GM19468 (cell line): ENCODE measurements around the gene EFCAB8.

Experiments used
- ATAC-seq: cut with Tn5 transposase; IDR thresholded peaks from one replicate; pipeline ENCODE4 v1.9.1; 2021; ENCODE audit warnings: mild to moderate bottlenecking, moderate library complexity, moderate number of reproducible peaks; ENCODE audit not compliant: unreplicated experiment; ENCODE audit errors: extremely low read depth

The EFCAB8 gene

GRCh38 chr20:32980990-32981389 is 122.3 kb downstream of the EFCAB8 start:
- ATAC-seq: no peak

GRCh38 chr20:32982617-32983458 is 124.1 kb downstream of the EFCAB8 start:
- ATAC-seq: no peak

DNA sequence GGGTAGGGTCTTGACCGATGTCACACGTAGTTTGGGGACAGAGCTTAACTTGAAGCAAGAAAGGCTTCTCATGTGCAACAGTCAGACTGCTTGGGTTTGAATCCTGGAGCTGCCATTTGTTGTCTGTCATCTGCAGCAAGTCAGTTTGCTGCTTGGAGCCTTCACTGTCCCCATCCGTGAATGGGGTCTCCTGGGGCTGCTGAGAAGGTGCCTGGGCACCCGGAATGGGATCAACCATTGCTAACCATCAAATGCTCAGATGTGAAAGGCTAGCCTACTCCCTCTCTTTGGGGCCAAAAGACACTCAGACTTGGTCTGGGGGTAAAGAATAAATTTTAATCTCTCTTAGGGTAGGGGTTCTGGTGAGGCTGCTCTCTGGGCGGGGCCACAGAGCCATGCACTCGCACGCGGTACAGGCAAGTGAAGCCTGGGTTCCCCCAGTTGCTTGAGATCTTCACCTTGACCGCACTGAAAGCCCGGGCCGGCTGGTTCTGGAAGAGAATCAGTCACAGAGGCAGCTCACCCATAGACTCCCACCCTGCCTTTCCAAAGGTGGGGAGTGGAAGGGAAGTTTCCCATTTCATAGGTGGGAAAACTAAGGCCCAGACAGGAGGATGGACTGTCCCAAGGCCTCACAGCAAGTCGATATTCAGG is 124.9 kb downstream of the EFCAB8 start:
- no peak for ATAC-seq

DNA sequence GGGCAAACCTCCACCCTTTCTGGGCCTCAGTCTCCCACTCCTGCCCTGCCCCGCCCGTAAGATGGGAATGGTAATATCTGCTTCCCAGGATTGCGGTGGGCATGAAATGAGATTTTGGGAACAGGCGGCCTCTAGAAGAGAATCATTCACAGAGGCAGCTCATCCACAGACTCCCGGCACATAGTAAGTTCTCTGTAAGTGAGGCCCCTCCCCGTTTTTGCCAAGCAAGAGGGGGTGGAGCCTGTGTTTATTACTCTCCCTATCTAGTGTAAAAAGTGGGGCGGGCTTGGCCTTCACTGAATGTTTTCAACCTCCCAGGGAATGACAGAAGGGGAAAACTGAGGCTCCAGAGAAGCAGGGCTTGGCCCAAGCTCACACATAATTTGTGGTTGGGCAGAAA is 125.5 kb downstream of the EFCAB8 start:
- no peak for ATAC-seq

DNA sequence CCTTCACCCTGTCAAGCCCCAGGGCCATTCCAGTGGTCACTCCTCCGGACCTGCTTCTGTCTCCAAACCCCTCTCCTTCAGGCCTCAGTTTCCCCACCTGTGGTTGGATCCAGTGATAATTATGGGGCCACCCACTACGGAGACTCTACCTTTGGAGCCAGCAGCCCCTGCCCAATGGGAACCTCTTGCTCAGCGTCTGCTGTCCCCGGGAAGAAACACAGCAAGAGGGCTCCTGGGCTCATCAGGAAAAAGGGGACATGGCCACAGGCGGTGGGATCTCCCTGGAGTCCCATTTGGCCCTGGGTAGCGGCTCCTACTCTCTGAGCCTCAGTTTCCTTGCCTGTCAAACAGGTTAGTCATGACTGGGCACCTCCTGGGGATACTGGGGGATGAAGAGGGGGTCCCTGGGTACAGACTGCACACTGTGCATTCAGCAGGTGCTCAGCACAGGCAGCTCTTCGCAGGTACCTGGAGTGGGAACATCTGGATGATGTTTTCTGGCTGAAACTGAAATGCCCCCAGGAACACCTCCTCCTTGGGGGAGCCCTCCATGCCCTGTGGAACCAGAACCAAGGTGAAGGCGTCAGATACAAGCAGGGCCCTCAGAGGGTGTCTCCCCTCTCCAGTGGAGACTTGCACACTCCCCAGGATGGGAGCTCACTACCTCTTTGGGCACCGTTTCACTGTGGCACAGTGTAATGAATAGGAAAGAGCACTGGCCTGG is 126.1 kb downstream of the EFCAB8 start:
- ATAC-seq: no peak

DNA sequence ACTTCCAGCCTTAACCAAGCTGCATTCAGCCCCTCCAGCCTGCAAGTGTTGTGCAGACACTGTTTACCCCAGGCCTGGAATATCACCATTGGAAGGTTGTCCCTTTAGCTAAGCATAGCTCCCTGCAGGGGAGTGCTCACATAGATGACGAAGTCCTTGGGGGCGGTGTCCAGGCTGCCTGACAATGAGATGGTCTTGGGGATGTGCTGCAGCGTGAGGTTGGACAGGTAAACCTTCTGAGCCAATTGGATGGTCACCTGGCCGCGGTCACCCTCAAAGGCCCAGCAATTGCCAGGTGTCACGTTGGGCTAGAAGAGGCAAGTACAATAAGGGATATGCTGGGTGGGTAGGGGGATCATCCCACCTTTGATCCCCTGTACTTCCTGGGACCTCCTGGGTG is 126.9 kb downstream of the EFCAB8 start:
- ATAC-seq: no peak

DNA sequence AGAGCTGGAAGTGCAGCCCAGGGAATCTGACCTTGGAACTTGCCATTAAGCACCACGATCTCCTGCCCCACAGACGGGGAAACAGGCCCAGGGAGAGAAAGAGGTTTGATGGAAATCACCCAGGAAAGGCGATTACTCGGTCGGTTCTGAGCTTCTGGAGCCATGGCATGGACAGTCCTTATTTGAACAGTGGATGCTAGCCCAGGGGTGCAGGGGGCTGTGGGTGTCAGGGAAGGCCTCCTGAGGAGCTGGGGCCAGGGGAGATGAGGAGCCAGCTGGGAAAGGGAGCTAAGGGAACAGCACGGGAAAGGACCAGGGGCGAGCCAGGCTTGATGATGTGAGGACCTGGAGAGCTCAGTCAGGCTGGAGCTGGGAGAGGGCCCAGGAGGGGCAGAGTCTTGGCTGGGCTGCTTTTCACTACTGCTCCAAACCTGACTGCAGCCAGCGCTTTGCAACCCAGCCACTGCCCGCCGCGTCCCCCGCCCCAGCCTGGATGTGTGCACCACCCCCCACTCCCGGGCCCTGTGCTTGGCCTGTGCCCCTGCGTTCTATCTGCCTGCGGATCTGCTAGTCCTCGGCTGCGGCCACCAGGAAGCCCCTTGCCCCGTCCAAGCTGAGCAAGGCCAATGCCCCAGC is 127.7 kb downstream of the EFCAB8 start:
- ATAC-seq: no peak

DNA sequence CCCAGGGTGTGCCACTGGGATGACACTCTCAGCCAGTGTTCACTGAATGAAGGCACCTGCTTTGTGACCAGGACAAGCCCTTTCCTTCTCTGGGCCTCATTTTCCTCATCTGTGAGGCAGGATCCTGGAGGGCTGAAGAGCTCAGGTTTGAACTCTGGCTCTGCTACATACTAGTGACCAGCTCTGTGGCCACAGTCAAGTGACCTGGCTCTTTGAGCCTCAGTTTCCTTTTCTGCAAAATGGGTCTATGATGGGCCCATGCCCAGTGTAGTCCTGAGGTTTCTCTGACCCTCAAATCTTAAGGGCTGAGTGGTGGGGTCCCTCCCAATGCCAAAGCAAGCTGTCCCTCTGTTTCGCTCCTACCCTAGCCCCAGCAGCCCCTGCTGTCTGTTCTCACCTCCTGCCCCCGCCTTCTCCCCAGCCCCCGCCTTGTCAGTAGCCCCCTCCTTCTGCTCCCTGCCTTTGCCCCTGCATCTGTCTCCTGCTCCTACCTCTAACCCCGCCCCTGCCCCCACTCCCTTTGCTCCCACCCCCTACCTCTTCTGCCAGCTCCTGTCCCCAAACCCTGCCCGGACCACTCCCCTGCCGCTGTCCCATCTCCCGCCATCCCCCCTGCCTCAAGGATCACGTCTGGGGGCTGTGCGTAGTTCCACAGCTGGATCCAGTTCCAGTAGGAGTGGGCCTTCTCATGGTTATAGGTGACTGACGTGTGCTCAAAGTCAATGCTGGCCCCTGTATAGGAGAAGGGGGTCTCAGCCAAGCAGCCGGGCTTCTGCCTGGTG is 128.5 kb downstream of the EFCAB8 start:
- no peak for ATAC-seq

DNA sequence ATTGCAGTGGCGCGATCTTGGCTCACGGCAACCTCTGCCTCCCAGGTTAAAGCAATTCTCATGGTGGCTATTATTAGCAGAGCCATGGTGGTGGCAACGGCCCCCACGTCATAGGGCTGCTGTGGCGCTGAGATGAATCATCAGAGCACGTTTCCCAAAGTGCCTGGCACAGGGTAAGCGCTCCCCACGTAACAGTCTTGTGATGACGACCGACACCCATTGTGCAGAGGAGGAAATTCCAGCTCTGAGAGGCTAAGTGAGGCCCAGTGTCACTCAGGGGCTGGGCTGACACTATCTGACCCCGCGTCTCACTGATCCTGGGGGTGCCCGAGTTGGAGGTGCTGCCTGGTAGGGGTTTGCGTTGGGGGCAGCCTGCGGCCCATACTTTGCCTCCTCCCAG is 129.3 kb downstream of the EFCAB8 start:
- no peak for ATAC-seq

DNA sequence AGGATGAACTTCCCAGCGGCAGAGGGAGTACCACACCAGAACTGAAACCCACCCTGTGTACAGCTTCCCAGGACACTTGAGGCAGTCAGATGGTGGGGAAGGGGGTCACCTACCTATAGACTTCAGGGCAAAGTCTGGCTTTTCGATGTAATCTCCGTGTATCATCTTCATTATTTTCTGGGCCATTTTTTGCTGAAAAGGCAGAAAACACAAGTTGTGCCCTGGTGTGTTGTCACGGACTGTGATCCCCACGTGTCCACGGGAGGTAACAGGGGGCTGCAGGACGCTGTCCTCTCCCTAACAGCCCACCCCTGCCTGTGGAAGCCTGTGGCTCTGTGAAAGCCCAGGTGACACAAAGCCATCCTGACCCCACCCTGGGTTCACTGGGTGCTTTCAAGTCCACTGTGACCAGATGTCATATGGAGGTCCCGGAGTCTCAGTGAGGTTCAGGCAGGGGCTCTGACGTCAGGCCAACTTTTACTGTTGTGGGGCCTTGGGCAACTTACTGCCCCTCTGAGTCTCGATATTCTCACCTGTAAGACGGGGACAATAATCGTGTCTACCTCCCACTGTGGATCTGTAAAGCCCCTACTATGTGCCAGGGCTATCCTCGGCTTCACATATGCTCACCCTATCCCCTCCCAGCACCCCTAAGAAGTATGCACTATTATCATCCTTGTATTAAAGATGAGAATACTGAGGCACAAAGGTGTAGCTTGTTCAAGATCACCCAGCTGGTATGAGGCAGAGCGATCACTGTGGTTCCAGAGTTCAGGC is 131.0 kb downstream of the EFCAB8 start:
- ATAC-seq: no peak

- no peak for ATAC-seq
These were observed 131.7 kb downstream of the EFCAB8 start for GRCh38 chr20:32990426-32990825.

DNA sequence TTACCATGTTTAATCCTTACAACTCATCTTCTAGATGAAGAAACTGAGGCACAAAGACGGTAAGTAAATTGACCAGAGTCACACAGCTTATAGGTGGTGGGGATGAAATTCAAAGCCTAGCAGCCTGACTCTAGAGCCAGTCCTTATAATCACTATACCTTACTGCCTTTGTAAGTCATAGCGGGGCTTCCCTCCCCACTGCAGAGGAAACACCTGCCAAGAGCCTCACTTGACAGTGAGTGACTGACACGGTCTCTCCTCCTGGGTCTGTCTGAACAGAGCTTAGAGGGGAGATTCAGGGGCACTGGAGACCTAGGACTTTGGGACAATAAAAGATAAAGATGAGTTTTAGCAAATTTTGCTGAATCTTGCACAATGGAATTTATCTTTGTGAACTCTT is 132.7 kb downstream of the EFCAB8 start:
- ATAC-seq: no peak

- ATAC-seq: no peak
These were observed 133.3 kb downstream of the EFCAB8 start for GRCh38 chr20:32991792-32992641.

DNA sequence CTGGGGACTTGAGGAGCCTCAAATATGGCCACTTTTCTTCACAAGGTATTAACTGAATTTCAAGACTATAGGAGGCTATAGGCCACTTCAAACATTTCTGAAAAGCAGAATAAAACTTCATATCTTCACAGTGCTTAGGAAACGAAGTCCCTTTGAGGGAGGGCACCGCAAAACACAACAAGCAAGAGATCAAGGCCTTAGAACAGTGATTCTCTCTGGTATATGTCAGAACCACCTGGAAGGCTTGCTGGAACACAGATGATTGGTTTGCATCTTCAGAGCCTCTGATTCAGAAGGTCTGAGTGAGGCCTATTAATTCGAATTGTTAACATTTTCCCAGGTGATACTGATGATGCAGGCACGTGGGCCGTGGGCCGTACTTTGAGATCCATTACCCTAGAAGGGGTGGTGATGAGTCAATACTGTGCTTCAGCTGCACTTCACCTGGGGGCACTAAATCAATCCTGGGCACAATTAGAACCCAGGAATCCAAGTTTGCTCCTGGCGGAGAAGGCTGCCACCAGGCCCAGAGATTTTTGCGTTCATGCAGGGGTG is 134.8 kb downstream of the EFCAB8 start:
- no peak for ATAC-seq

DNA sequence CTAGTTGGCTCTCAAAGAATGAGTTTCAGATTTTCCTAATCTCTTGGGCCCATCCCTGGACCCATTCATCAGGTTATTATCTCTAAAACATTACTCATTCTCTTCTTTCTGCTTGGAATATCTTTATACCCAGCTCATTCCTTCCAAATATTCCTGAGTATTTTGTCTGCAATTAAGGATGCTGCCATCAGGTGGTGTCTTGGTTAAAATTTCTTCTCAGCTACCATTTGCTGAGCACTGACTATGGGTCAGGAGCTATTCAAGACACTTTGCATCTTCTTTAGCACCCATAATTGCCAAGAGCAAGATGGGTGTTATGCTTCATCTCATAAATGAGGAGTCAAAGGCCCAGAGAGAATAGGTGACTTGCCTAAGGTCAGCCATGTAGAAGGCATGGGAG is 137.1 kb downstream of the EFCAB8 start:
- no peak for ATAC-seq

- ATAC-seq: no peak
These were observed 138.7 kb downstream of the EFCAB8 start for GRCh38 chr20:32997431-32997830.

DNA sequence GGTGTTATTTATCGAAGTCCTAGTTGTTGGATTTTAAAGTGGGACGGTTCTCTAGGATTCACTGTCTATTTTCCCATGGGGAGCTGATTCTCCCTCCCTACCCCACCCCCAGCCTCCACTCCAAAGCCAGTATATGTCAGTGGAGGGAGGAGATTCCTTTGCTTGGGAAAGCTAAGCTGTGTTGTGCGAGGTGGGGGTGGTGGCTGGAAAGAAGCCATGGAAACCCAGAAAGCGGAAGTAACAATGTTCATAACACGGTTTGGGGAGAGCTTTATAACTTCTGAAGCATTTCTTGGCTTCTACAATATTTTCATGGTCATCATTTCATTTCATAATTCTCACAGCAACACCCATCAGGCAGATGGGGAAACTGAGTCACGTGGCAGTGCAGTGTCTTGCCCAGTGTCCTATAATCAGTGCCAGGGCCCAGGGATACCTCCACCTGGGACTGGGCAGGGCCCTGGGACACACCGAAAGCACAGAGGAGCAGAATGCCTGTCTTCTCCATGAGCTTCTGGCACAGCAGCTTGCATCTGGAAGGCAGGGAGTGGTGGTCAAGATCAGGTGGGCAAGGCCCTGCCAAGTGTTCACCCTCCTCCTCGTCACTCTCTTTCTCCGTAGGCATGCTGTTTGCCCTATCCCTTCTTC is 141.0 kb downstream of the EFCAB8 start:
- no peak for ATAC-seq
